Peyer's patch (tissue), 4 donors: ENCODE data around the gene ASCL5. TPM values are rescaled to one million over a fixed set of nuclear protein-coding genes. Genes with fewer than 3 reads are reported as not detected.
A peak's percentile ranks its signal among the peaks of the same experiment; 100 is the strongest.

Source experiments
- DNase-seq, 3 donors: peaks; one replicate each; pipeline ENCODE4 v3.0.0-alpha.2; 2017 to 2019
- H3K27ac ChIP-seq, 4 donors: fragments of 200-600 bp; sonication (generic); one replicate each; pipeline ENCODE4 v1.5.1; 2016 to 2019
- H3K27me3 ChIP-seq, 2 donors: fragments of 200-600 bp; sonication (generic); one replicate each; pipeline ENCODE4 v1.5.1; 2019
- H3K36me3 ChIP-seq, 3 donors: fragments of 200-600 bp; sonication (generic); one replicate each; pipeline ENCODE4 v1.5.1; 2016 to 2019
- H3K4me1 ChIP-seq, 4 donors: fragments of 200-600 bp; sonication (generic); one replicate each; pipeline ENCODE4 v1.5.1; 2016 to 2019
- H3K4me3 ChIP-seq, 4 donors: fragments of 200-600 bp; sonication (generic); 1 replicate in 3 of 4; 2 replicates in 1 of 4; pipeline ENCODE4 v1.5.1; 2016 to 2019; ENCODE audit warnings: mild to moderate bottlenecking in 1 of 4
- H3K9me3 ChIP-seq, 4 donors: fragments of 200-600 bp; sonication (generic); one replicate each; pipeline ENCODE4 v1.5.1; 2016 to 2019; ENCODE audit warnings: mild to moderate bottlenecking in 1 of 4
- CTCF ChIP-seq, 6 experiments: fragments of 450-650 bp in 4 of 6; fragments of 200-600 bp in 2 of 6; sonication (generic) in 1 of 6; IDR thresholded peaks; one replicate each; pipeline ENCODE4 v1.5.1; 2017 to 2019; ENCODE audit warnings: antibody characterized with exemption in 6 of 6, mild to moderate bottlenecking in 3 of 6, moderate library complexity in 1 of 6
- POLR2A ChIP-seq, 2 donors: fragments of 450-650 bp; IDR thresholded peaks; one replicate each; pipeline ENCODE4 v1.5.1; 2017; ENCODE audit warnings: antibody characterized with exemption in 2 of 2, mild to moderate bottlenecking in 2 of 2, moderate library complexity in 2 of 2
- total RNA-seq, 4 donors: library from RNA; depleted of rRNA; stranded (reverse); fragments of >200 nt; gene quantifications; one replicate each; pipeline ENCODE4 v1.1.0, GENCODE V29; 2016

The ASCL5 gene
- total RNA-seq, 4 donors from 2014 or later, result not detected

- Histone ChIP-seq H3K4me3 (no peak overlapping the region), H3K4me1 (peaks cover 0 to 12% (median 3%) of the 10 kb centered on the region in 4 donors), H3K27ac (no peak overlapping the region), H3K36me3 (peaks cover 0 to 5% (median 0%) of the 10 kb centered on the region in 3 donors), H3K9me3 (no peaks in the 10 kb centered on the region), H3K27me3 (no peaks in the 10 kb centered on the region)
- TF ChIP-seq CTCF (IDR thresholded peaks at IDR 0.05) (no peak), POLR2A (IDR thresholded peaks at IDR 0.05) (no peak)
- no peak for DNase-seq
Observed at GRCh38 chr1:201155354-201155753, 28.4 kb upstream of the ASCL5 start.

- Histone ChIP-seq H3K36me3 (peaks cover 0 to 5% (median 0%) of the 10 kb centered on the region in 3 donors), H3K9me3 (no peaks in the 10 kb centered on the region), H3K4me1 (peaks cover 0 to 12% (median 3%) of the 10 kb centered on the region in 4 donors), H3K4me3 (peak within 1 kb of the TSS; percentile 65 to 94 (median 85)), H3K27ac (peak within 1 kb of the TSS; percentile 20 to 81 (median 66)), H3K27me3 (no peaks in the 10 kb centered on the region)
- no peak for TF ChIP-seq CTCF (IDR thresholded peaks at IDR 0.05)
- TF ChIP-seq POLR2A (IDR thresholded peaks at IDR 0.05), result no peak
- DNase-seq, result peak; percentile 98 to 99 (median 98)
Observed at GRCh38 chr1:201154389-201155165, 27.6 kb upstream of the ASCL5 start, which contains the start of gene TMEM9. Gene TMEM9 (minus strand): TSS chr1:201154474. CDS start chr1:201153923, 551 bp downstream.

- Histone ChIP-seq H3K4me1 (peaks cover 0 to 12% (median 3%) of the 10 kb centered on the region in 4 donors), H3K27me3 (no peaks in the 10 kb centered on the region), H3K27ac (peak overlapping the region; percentile 20 to 81 (median 66)), H3K9me3 (no peaks in the 10 kb centered on the region), H3K36me3 (peaks cover 0 to 5% (median 0%) of the 10 kb centered on the region in 3 donors), H3K4me3 (peak overlapping the region; percentile 65 to 94 (median 85))
- DNase-seq, result peak in 1 of 3 donors; percentile 53
- TF ChIP-seq CTCF (IDR thresholded peaks at IDR 0.05), result no peak
- TF ChIP-seq POLR2A (IDR thresholded peaks at IDR 0.05), result no peak
Observed at GRCh38 chr1:201153474-201154388, 26.7 kb upstream of the ASCL5 start.

- TF ChIP-seq CTCF (IDR thresholded peaks at IDR 0.05), result peak in 5 of 6 experiments; percentile 5 to 70 (median 67)
- TF ChIP-seq POLR2A (IDR thresholded peaks at IDR 0.05), result no peak
- Histone ChIP-seq H3K36me3 (peaks cover 0 to 31% (median 0%) of the 10 kb centered on the region in 3 donors), H3K4me3 (no peak overlapping the region), H3K4me1 (peaks cover 0 to 7% (median 3%) of the 10 kb centered on the region in 4 donors), H3K9me3 (no peaks in the 10 kb centered on the region), H3K27me3 (no peaks in the 10 kb centered on the region), H3K27ac (no peak overlapping the region)
- peak in 1 of 3 donors; percentile 24 for DNase-seq
Observed at GRCh38 chr1:201149400-201149799, 22.4 kb upstream of the ASCL5 start.

- TF ChIP-seq CTCF (IDR thresholded peaks at IDR 0.05) (no peak), POLR2A (IDR thresholded peaks at IDR 0.05) (no peak)
- no peaks in the 10 kb centered on the region for H3K27me3 ChIP-seq
- DNase-seq, result no peak
- H3K9me3 ChIP-seq, result no peaks in the 10 kb centered on the region
- H3K36me3 ChIP-seq, result peaks cover 0 to 50% (median 0%) of the 10 kb centered on the region in 3 donors
- H3K27ac ChIP-seq, result no peak overlapping the region
- no peak overlapping the region for H3K4me3 ChIP-seq
- no peaks in the 10 kb centered on the region for H3K4me1 ChIP-seq
Observed at GRCh38 chr1:201147396-201148015, 20.5 kb upstream of the ASCL5 start.
